Effector memory CD8-positive, alpha-beta T cell (primary cell): Measurements from ENCODE around the gene SECTM1.
"Not testable (repeated sequence)": the region's sequence is repeated elsewhere in the genome, so short reads cannot be mapped to it uniquely, and the experiment has no call there.

Experiments
- ATAC-seq: fragments of 150-1000 bp; cut with Tn5 transposase; replicated peaks from 2 replicates; pipeline ENCODE4 v1.10.0; 2021; ENCODE audit warnings: mild to moderate bottlenecking, moderate library complexity
- DNase-seq, 3 experiments: peaks; one replicate each; pipeline ENCODE4 v3.0.0; 2021
- H3K27ac Mint-ChIP-seq, 2 donors: one replicate each; pipeline ENCODE4 v1.8.0; 2022; ENCODE audit warnings: mild to moderate bottlenecking in 2 of 2, mixed read lengths in 2 of 2, moderate library complexity in 2 of 2
- H3K27me3 Mint-ChIP-seq, 2 donors: one replicate each; pipeline ENCODE4 v1.8.0; 2022; ENCODE audit warnings: mixed read lengths in 2 of 2
- H3K36me3 Mint-ChIP-seq: one replicate; pipeline ENCODE4 v1.8.0; 2022; ENCODE audit warnings: mild to moderate bottlenecking, moderate library complexity, mixed read lengths; ENCODE audit not compliant: insufficient read depth
- H3K4me1 Mint-ChIP-seq, 2 donors: one replicate each; pipeline ENCODE4 v1.8.0; 2022; ENCODE audit warnings: low read depth in 2 of 2, mixed read lengths in 2 of 2
- H3K4me3 Mint-ChIP-seq, 2 donors: one replicate each; pipeline ENCODE4 v1.8.0; 2022; ENCODE audit warnings: mild to moderate bottlenecking in 2 of 2, mixed read lengths in 2 of 2, moderate library complexity in 2 of 2
- H3K9me3 Mint-ChIP-seq, 2 donors: one replicate each; pipeline ENCODE4 v1.8.0; 2022; ENCODE audit warnings: mixed read lengths in 2 of 2
- total RNA-seq, 9 experiments: gene quantifications; one replicate each; lab custom pipeline; 2026; lab: John Stamatoyannopoulos, UW

The SECTM1 gene
- total RNA-seq: 0.67 to 3.1 (median 2.0) reads per million in 9 experiments

GRCh38 chr17:82333279-82334171 lies at the start of gene SECTM1:
Gene SECTM1 (minus strand): TSS chr17:82333766. CDS start chr17:82327240, 6,526 bp downstream.
- peak; percentile 60 for ATAC-seq
- no peak for DNase-seq
- peaks cover 15 to 22% of the 10 kb centered on the region in 2 donors for H3K4me1 Mint-ChIP-seq
- H3K27me3 Mint-ChIP-seq: peaks cover 0 to 24% of the 10 kb centered on the region in 2 donors
- peaks cover 4% of the 10 kb centered on the region for H3K36me3 Mint-ChIP-seq
- peak within 1 kb of the TSS; percentile 92 to 96 for H3K27ac Mint-ChIP-seq
- peak within 1 kb of the TSS; percentile 99 for H3K4me3 Mint-ChIP-seq
- no peaks in the 10 kb centered on the region for H3K9me3 Mint-ChIP-seq

- Mint-ChIP-seq H3K4me1 (peaks cover 4 to 10% of the 10 kb centered on the region in 2 donors), H3K36me3 (peaks cover 4% of the 10 kb centered on the region), H3K27ac (no peak overlapping the region), H3K4me3 (no peak overlapping the region), H3K27me3 (peaks cover 22 to 81% of the 10 kb centered on the region in 2 donors), H3K9me3 (no peaks in the 10 kb centered on the region)
- no peak for ATAC-seq
- no peak for DNase-seq
Measured at GRCh38 chr17:82382933-82383255, 49.3 kb upstream of the SECTM1 start.

- H3K4me1 Mint-ChIP-seq, H3K27ac Mint-ChIP-seq, H3K36me3 Mint-ChIP-seq, H3K4me3 Mint-ChIP-seq, ATAC-seq, H3K9me3 Mint-ChIP-seq, DNase-seq: not testable (repeated sequence)
- H3K27me3 Mint-ChIP-seq: peaks cover 22 to 81% of the 10 kb centered on the region in 2 donors
Measured at GRCh38 chr17:82382220-82382932, 48.8 kb upstream of the SECTM1 start.

- H3K36me3 Mint-ChIP-seq, DNase-seq, H3K27ac Mint-ChIP-seq, H3K9me3 Mint-ChIP-seq, H3K4me3 Mint-ChIP-seq, H3K4me1 Mint-ChIP-seq, ATAC-seq: not testable (repeated sequence)
- peaks cover 22 to 78% of the 10 kb centered on the region in 2 donors for H3K27me3 Mint-ChIP-seq
Measured at GRCh38 chr17:82381703-82382009, 48.1 kb upstream of the SECTM1 start.

GRCh38 chr17:82380860-82381702 lies 47.5 kb upstream of the SECTM1 start:
- H3K9me3 Mint-ChIP-seq: no peaks in the 10 kb centered on the region
- H3K4me3 Mint-ChIP-seq: no peak overlapping the region

GRCh38 chr17:82378741-82379021 lies 45.1 kb upstream of the SECTM1 start:
- DNase-seq: no peak
- Mint-ChIP-seq H3K36me3 (no peaks in the 10 kb centered on the region), H3K4me1 (peaks cover 4 to 10% of the 10 kb centered on the region in 2 donors), H3K27ac (no peak overlapping the region), H3K9me3 (no peaks in the 10 kb centered on the region), H3K4me3 (no peak overlapping the region), H3K27me3 (peaks cover 30 to 69% of the 10 kb centered on the region in 2 donors)
- ATAC-seq: no peak

More at GRCh38 chr17:82380860-82381702, 47.5 kb upstream of the SECTM1 start:
- H3K36me3 Mint-ChIP-seq: no peaks in the 10 kb centered on the region
- ATAC-seq (no peak), DNase-seq (no peak)
- H3K4me1 Mint-ChIP-seq: peaks cover 4 to 10% of the 10 kb centered on the region in 2 donors
- H3K27ac Mint-ChIP-seq: peak overlapping the region in 1 of 2 donors; percentile 52
- H3K27me3 Mint-ChIP-seq: peaks cover 23 to 77% of the 10 kb centered on the region in 2 donors

GRCh38 chr17:82377924-82378740 lies 44.6 kb upstream of the SECTM1 start:
- H3K27me3 Mint-ChIP-seq: peaks cover 35 to 69% of the 10 kb centered on the region in 2 donors
- no peaks in the 10 kb centered on the region for H3K36me3 Mint-ChIP-seq

GRCh38 chr17:82377294-82377693 lies 43.7 kb upstream of the SECTM1 start:
- ATAC-seq, H3K4me3 Mint-ChIP-seq, H3K4me1 Mint-ChIP-seq, H3K36me3 Mint-ChIP-seq, DNase-seq, H3K9me3 Mint-ChIP-seq, H3K27ac Mint-ChIP-seq: not testable (repeated sequence)
- peaks cover 43 to 72% of the 10 kb centered on the region in 2 donors for H3K27me3 Mint-ChIP-seq

More at GRCh38 chr17:82377924-82378740, 44.6 kb upstream of the SECTM1 start:
- no peak overlapping the region for H3K27ac Mint-ChIP-seq
- no peak for DNase-seq
- H3K4me3 Mint-ChIP-seq: no peak overlapping the region
- H3K9me3 Mint-ChIP-seq: no peaks in the 10 kb centered on the region
- ATAC-seq: no peak
- peaks cover 4 to 10% of the 10 kb centered on the region in 2 donors for H3K4me1 Mint-ChIP-seq

GRCh38 chr17:82376042-82376730 lies 42.6 kb upstream of the SECTM1 start:
- H3K4me1 Mint-ChIP-seq: peaks cover 4 to 7% of the 10 kb centered on the region in 2 donors
- H3K36me3 Mint-ChIP-seq: no peaks in the 10 kb centered on the region
- ATAC-seq (no peak), DNase-seq (no peak)
- H3K27ac Mint-ChIP-seq: no peak overlapping the region
- no peak overlapping the region for H3K4me3 Mint-ChIP-seq
- peaks cover 44 to 69% of the 10 kb centered on the region in 2 donors for H3K27me3 Mint-ChIP-seq
- no peaks in the 10 kb centered on the region for H3K9me3 Mint-ChIP-seq

GRCh38 chr17:82375359-82376041 lies 41.9 kb upstream of the SECTM1 start:
- no peak overlapping the region for H3K4me3 Mint-ChIP-seq
- no peak for ATAC-seq
- H3K36me3 Mint-ChIP-seq: no peaks in the 10 kb centered on the region
- H3K4me1 Mint-ChIP-seq: peaks cover 6 to 10% of the 10 kb centered on the region in 2 donors
- H3K27ac Mint-ChIP-seq: no peak overlapping the region
- DNase-seq: no peak
- no peaks in the 10 kb centered on the region for H3K9me3 Mint-ChIP-seq
- H3K27me3 Mint-ChIP-seq: peaks cover 46 to 69% of the 10 kb centered on the region in 2 donors

- H3K9me3 Mint-ChIP-seq: no peaks in the 10 kb centered on the region
- H3K27ac Mint-ChIP-seq: no peak overlapping the region
- ATAC-seq: no peak
- DNase-seq: no peak
- H3K36me3 Mint-ChIP-seq: peaks cover 3% of the 10 kb centered on the region
- H3K27me3 Mint-ChIP-seq: peaks cover 41 to 69% of the 10 kb centered on the region in 2 donors
- H3K4me3 Mint-ChIP-seq: no peak overlapping the region
- H3K4me1 Mint-ChIP-seq: peaks cover 6% of the 10 kb centered on the region in 2 donors
Measured at GRCh38 chr17:82374626-82375331, 41.2 kb upstream of the SECTM1 start.
